H1 (cell line): ENCODE results near the gene SLC1A2. TPM values are rescaled to one million over a fixed set of nuclear protein-coding genes. Genes with fewer than 3 reads are reported as not detected.

Source experiments
- CTCF ChIA-PET: fragments of 300-600 bp; sonication (Branson Sonifier 250); formaldehyde crosslinking; loops from one replicate; lab custom pipeline; 2021; ENCODE audit not compliant: partially characterized antibody; lab: Charles Lee
- POLR2A ChIA-PET: fragments of 300-600 bp; sonication (Branson Sonifier 250); formaldehyde crosslinking; loops from one replicate; lab custom pipeline; 2021; ENCODE audit warnings: inconsistent platforms; ENCODE audit not compliant: partially characterized antibody; lab: Charles Lee
- DNase-seq, 2 experiments: peaks; one replicate each; pipeline versions ENCODE4 v3.0.0 to v3.0.0-alpha.2; 2010 to 2022; ENCODE audit warnings: low spot score in 2 of 2, low read depth in 1 of 2, mixed read lengths in 1 of 2
- FAIRE-seq: peaks from 2 replicates; lab custom pipeline; 2011; peaks lifted over from hg19 to GRCh38; lab: Jason Lieb, UNC
- H2AFZ ChIP-seq: 2 replicates; pipeline ENCODE4 v1.8.1; 2012; ENCODE audit warnings: low read length, inconsistent platforms
- H2AK5ac ChIP-seq: 2 replicates; pipeline ENCODE4 v1.6.1; 2013; ENCODE audit warnings: low read depth, low read length
- H2BK120ac ChIP-seq: replicated peaks from 2 replicates; pipeline ENCODE3; 2013; ENCODE audit warnings: low read depth, low read length, inconsistent platforms
- H2BK12ac ChIP-seq: 2 replicates; pipeline ENCODE4 v1.6.1; 2013; ENCODE audit warnings: low read depth, low read length
- H2BK15ac ChIP-seq: 2 replicates; pipeline ENCODE4 v1.6.1; 2013; ENCODE audit warnings: low read length
- H2BK20ac ChIP-seq: 2 replicates; pipeline ENCODE4 v1.6.1; 2013; ENCODE audit warnings: low read length
- H2BK5ac ChIP-seq: 2 replicates; pipeline ENCODE4 v1.6.1; 2013; ENCODE audit warnings: low read depth, low read length
- H3K14ac ChIP-seq: 2 replicates; pipeline ENCODE4 v1.6.1; 2013; ENCODE audit warnings: inconsistent platforms; ENCODE audit not compliant: insufficient read length
- H3K18ac ChIP-seq: 2 replicates; pipeline ENCODE4 v1.6.1; 2013; ENCODE audit warnings: low read length; ENCODE audit errors: extremely low read depth
- H3K23ac ChIP-seq: 2 replicates; pipeline ENCODE4 v1.6.1; 2013; ENCODE audit warnings: inconsistent platforms; ENCODE audit not compliant: insufficient read length
- H3K23me2 ChIP-seq: 2 replicates; pipeline ENCODE4 v1.6.1; 2013; ENCODE audit warnings: low read depth, low read length
- H3K27ac ChIP-seq: 2 replicates; pipeline ENCODE4 v1.6.1; 2011; ENCODE audit warnings: low read depth, low read length, inconsistent platforms
- H3K27me3 ChIP-seq, 4 experiments: replicated peaks in 1 of 4; 1 replicate in 1 of 4; 2 replicates in 3 of 4; pipeline versions ENCODE4 v1.6.1 to v1.8.1; 2011 to 2013; ENCODE audit warnings: low read length in 3 of 4, mild to moderate bottlenecking in 3 of 4, inconsistent platforms in 2 of 4, mixed read lengths in 2 of 4, moderate library complexity in 1 of 4; ENCODE audit not compliant: control insufficient read depth in 3 of 4, insufficient read depth in 3 of 4; ENCODE audit errors: extremely low read depth in 1 of 4
- H3K36me3 ChIP-seq, 4 experiments: 2 replicates each; pipeline versions ENCODE4 v1.6.1 to v1.8.1; 2011 to 2013; ENCODE audit warnings: mild to moderate bottlenecking in 4 of 4, low read length in 3 of 4, moderate library complexity in 2 of 4, control low read depth in 1 of 4, inconsistent platforms in 1 of 4; ENCODE audit not compliant: insufficient read depth in 4 of 4, control insufficient read depth in 2 of 4
- H3K4ac ChIP-seq: replicated peaks from 2 replicates; pipeline ENCODE3; 2013; ENCODE audit warnings: low read length, low read depth, mixed read lengths, inconsistent platforms; ENCODE audit not compliant: insufficient read length
- H3K4me1 ChIP-seq, 4 experiments: replicated peaks in 1 of 4; 1 replicate in 1 of 4; 2 replicates in 3 of 4; pipeline versions ENCODE4 v1.6.1 to v1.8.1; 2011 to 2013; ENCODE audit warnings: low read length in 3 of 4, inconsistent platforms in 2 of 4, mixed read lengths in 1 of 4; ENCODE audit not compliant: insufficient read depth in 4 of 4, control insufficient read depth in 3 of 4
- H3K4me2 ChIP-seq, 2 experiments: 2 replicates each; pipeline versions ENCODE4 v1.6.1 to v1.8.1; 2011 to 2013; ENCODE audit warnings: low read depth in 2 of 2, low read length in 2 of 2, control low read depth in 1 of 2, inconsistent platforms in 1 of 2, mild to moderate bottlenecking in 1 of 2; ENCODE audit not compliant: insufficient read depth in 1 of 2
- H3K4me3 ChIP-seq, 4 experiments: fragments of 200-600, 300-600 bp in 1 of 4; sonication (generic), shearing (Covaris generic), sonication (Bioruptor Twin) in 1 of 4; 2 replicates each; pipeline versions ENCODE4 v1.5.1 to v1.8.1; 2011 to 2016; ENCODE audit warnings: low read length in 4 of 4, low read depth in 3 of 4, control low read depth in 2 of 4, inconsistent platforms in 2 of 4, mild to moderate bottlenecking in 2 of 4, mixed read lengths in 1 of 4, moderate library complexity in 1 of 4; ENCODE audit not compliant: insufficient read depth in 2 of 4; ENCODE audit errors: extremely low read depth in 1 of 4
- H3K56ac ChIP-seq: replicated peaks from 2 replicates; pipeline ENCODE3; 2013; ENCODE audit warnings: low read depth, mild to moderate bottlenecking, mixed read lengths, low read length, inconsistent platforms; ENCODE audit not compliant: insufficient read length
- H3K79me1 ChIP-seq: 2 replicates; pipeline ENCODE4 v1.6.1; 2013; ENCODE audit warnings: low read depth, low read length, control low read depth
- H3K79me2 ChIP-seq, 2 experiments: 2 replicates each; pipeline versions ENCODE4 v1.6.1 to v1.8.1; 2012 to 2013; ENCODE audit warnings: low read length in 2 of 2, mild to moderate bottlenecking in 2 of 2, inconsistent platforms in 1 of 2; ENCODE audit not compliant: insufficient read depth in 2 of 2, control insufficient read depth in 1 of 2
- H3K9ac ChIP-seq, 4 experiments: replicated peaks in 1 of 4; 1 replicate in 1 of 4; 2 replicates in 3 of 4; pipeline versions ENCODE4 v1.6.1 to v1.8.1; 2011 to 2013; ENCODE audit warnings: low read depth in 3 of 4, low read length in 3 of 4, control low read depth in 2 of 4, mild to moderate bottlenecking in 2 of 4, moderate library complexity in 2 of 4, inconsistent platforms in 1 of 4; ENCODE audit errors: extremely low read depth in 1 of 4
- H3K9me3 ChIP-seq, 2 experiments: 2 replicates each; pipeline versions ENCODE4 v1.6.1 to v1.8.1; 2012 to 2013; ENCODE audit warnings: mild to moderate bottlenecking in 2 of 2, moderate library complexity in 2 of 2, control low read depth in 1 of 2, inconsistent platforms in 1 of 2, low read depth in 1 of 2, low read length in 1 of 2, mixed read lengths in 1 of 2; ENCODE audit not compliant: insufficient read depth in 2 of 2
- H4K20me1 ChIP-seq, 2 experiments: replicated peaks in 1 of 2; 2 replicates each; pipeline versions ENCODE3 to v1.8.1; 2011 to 2013; ENCODE audit warnings: inconsistent platforms in 2 of 2, low read length in 2 of 2, mild to moderate bottlenecking in 1 of 2; ENCODE audit not compliant: insufficient read depth in 2 of 2, control insufficient read depth in 1 of 2
- H4K5ac ChIP-seq: 2 replicates; pipeline ENCODE4 v1.6.1; 2013; ENCODE audit warnings: low read length, low read depth, mixed read lengths, inconsistent platforms; ENCODE audit not compliant: insufficient read length
- H4K8ac ChIP-seq: 2 replicates; pipeline ENCODE4 v1.8.0; 2013; ENCODE audit warnings: mild to moderate bottlenecking, moderate library complexity, low read length, inconsistent platforms; ENCODE audit not compliant: insufficient read depth; ENCODE audit errors: extremely low read depth
- H4K91ac ChIP-seq: replicated peaks from 2 replicates; pipeline ENCODE3; 2013; ENCODE audit warnings: low read length, mixed read lengths, inconsistent platforms; ENCODE audit not compliant: insufficient read length
- ASH2L ChIP-seq: fragments of 200-600, 300-600 bp; sonication (generic); IDR thresholded peaks from one replicate; pipeline ENCODE4 v1.7.1; 2017; ENCODE audit warnings: low read length
- CTBP2 ChIP-seq: IDR thresholded peaks from 2 replicates; pipeline ENCODE4 v1.7.0; 2011; ENCODE audit warnings: borderline replicate concordance, mild to moderate bottlenecking, moderate library complexity, mixed read lengths, low read length; ENCODE audit not compliant: insufficient read depth, insufficient read length
- EP300 ChIP-seq, 2 experiments: IDR thresholded peaks; 1 replicate in 1 of 2; 2 replicates in 1 of 2; pipeline ENCODE4 v1.6.1; 2011 to 2012; ENCODE audit warnings: low read depth in 2 of 2, low read length in 2 of 2, mild to moderate bottlenecking in 2 of 2, borderline replicate concordance in 1 of 2, inconsistent platforms in 1 of 2, moderate library complexity in 1 of 2
- FOSL1 ChIP-seq: IDR thresholded peaks from 2 replicates; pipeline ENCODE4 v1.6.1; 2011; ENCODE audit warnings: mild to moderate bottlenecking, low read depth, low read length, moderate library complexity; ENCODE audit not compliant: insufficient read depth
- KDM1A ChIP-seq: fragments of 200-600, 300-600 bp; sonication (generic); IDR thresholded peaks from 2 replicates; pipeline ENCODE4 v1.7.1; 2016; ENCODE audit warnings: mild to moderate bottlenecking, low read length, borderline replicate concordance
- NRF1 ChIP-seq: IDR thresholded peaks from 2 replicates; pipeline ENCODE4 v1.6.1; 2011; ENCODE audit warnings: mild to moderate bottlenecking, low read depth, low read length, improper control_type of control experiment
- TAF7 ChIP-seq: optimal IDR thresholded peaks from 2 replicates; pipeline ENCODE3; 2011; ENCODE audit warnings: low read depth, mild to moderate bottlenecking, inconsistent platforms, low read length, moderate library complexity, borderline replicate concordance
- WGBS, 2 experiments: shearing (Covaris generic) in 1 of 2; methylation state at CpG; one replicate each; pipeline versions ENCODE4 v1.1.6 to v1.1.7; 2013 to 2015; ENCODE audit warnings: low lambda C conversion rate in 2 of 2, mixed read lengths in 2 of 2, inconsistent platforms in 1 of 2, low coverage in 1 of 2, missing lambda C conversion rate in 1 of 2; ENCODE audit not compliant: insufficient replicate concordance in 2 of 2, insufficient coverage in 1 of 2, insufficient read length in 1 of 2; ENCODE audit errors: extremely low coverage in 1 of 2, missing lambda C conversion rate in 1 of 2; 5-methylcytosine and 5-hydroxymethylcytosine counted together
- polyA plus RNA-seq, 7 experiments: library from polyadenylated mRNA; depleted of rRNA in 3 of 7; stranded (reverse) in 5 of 7; unstranded in 2 of 7; fragments of >200 nt in 5 of 7; fragments of 200-250 nt in 2 of 7; gene quantifications; 1 replicate in 5 of 7; 2 replicates in 1 of 7; 4 replicates in 1 of 7; pipeline versions ENCODE4 v1.2.1 to v1.2.3, GENCODE V29; 2011 to 2013; ENCODE audit warnings: missing spikeins in 2 of 7, mixed read lengths in 2 of 7
- total RNA-seq: library from RNA; stranded (reverse); fragmentation: NEBNext Ultra II Directional; extraction: Animal tissue kit (Norgen Biotek cat#: 25700); gene quantifications from 2 replicates; pipeline ENCODE4 v1.2.1, GENCODE V29; 2021
- TF ChIP-seq, protein P1 (sequence below): IDR thresholded peaks from 2 replicates; pipeline ENCODE4 v1.6.1; 2012; ENCODE audit warnings: low read length, inconsistent platforms

SLC1A2 gene
- total and polyA plus RNA-seq, 2 of the 8 experiments (the other 6 are each of a cell fraction or from before 2014, with no cell fraction given) = 0.57 to 1.2 TPM

DNA sequence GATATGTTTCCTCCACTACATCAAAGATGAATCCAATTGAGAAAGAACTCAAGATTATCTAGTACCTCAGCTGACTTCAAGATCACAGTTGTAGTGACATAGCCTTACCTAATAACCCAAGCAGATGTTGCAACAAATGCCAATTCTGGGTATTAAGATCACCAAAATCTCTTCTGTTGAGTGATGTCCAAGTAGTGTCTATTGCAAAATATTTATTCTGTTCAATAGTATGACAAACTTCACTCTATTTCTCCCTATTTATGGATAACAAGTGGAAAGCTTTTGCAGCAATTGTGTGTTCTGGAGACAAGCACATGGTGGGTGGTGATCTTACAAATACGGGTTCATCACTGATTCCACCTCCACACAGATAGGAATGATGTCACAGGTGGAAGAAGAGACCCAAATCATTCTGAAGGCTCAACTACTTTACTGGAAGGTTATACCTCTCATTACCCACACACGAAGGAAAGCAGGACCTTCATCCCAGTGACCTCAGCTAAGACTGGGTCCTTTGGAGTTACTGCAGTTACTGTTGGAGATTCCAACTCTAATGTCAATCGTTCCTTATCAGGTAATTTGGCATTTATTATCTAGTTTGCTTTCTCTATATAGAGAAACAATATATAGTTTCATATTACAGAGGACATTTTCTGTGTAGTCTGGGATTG lies 208.3 kb downstream of the SLC1A2 start:
- Histone ChIP-seq H2AFZ (no peak overlapping the region), H3K14ac (no peak overlapping the region), H4K8ac (no peak overlapping the region), H3K79me1 (no peaks in the 10 kb centered on the region), H4K91ac (no peak overlapping the region), H3K27ac (no peak overlapping the region), H3K4me2 (no peak overlapping the region), H3K9me3 (no peaks in the 10 kb centered on the region), H3K4ac (no peak overlapping the region), H2BK5ac (no peak overlapping the region), H3K23ac (no peak overlapping the region), H2BK120ac (no peak overlapping the region), H2AK5ac (no peak overlapping the region), H4K20me1 (no peaks in the 10 kb centered on the region), H3K23me2 (no peaks in the 10 kb centered on the region), H3K9ac (no peak overlapping the region), H4K5ac (no peak overlapping the region), H3K79me2 (no peaks in the 10 kb centered on the region), H3K56ac (no peak overlapping the region), H3K4me1 (peaks cover 0 to 7% (median 2%) of the 10 kb centered on the region in 4 experiments; a peak in 3 of 7 replicates), H2BK12ac (no peak overlapping the region), H3K27me3 (no peaks in the 10 kb centered on the region), H3K18ac (no peak overlapping the region), H3K4me3 (no peak overlapping the region), H2BK15ac (no peak overlapping the region), H3K36me3 (no peaks in the 10 kb centered on the region), H2BK20ac (no peak overlapping the region)
- TF ChIP-seq EP300 (IDR thresholded peaks at IDR 0.05; ENCODE audit: borderline replicate concordance in 1 of 2, low read depth in 2 of 2, low read length in 2 of 2) (no peak), ASH2L (no peak), NRF1 (no peak), TAF7 (no peak), FOSL1 (no peak), CTBP2 (no peak), KDM1A (no peak)
- TF ChIP-seq, protein P1, sequence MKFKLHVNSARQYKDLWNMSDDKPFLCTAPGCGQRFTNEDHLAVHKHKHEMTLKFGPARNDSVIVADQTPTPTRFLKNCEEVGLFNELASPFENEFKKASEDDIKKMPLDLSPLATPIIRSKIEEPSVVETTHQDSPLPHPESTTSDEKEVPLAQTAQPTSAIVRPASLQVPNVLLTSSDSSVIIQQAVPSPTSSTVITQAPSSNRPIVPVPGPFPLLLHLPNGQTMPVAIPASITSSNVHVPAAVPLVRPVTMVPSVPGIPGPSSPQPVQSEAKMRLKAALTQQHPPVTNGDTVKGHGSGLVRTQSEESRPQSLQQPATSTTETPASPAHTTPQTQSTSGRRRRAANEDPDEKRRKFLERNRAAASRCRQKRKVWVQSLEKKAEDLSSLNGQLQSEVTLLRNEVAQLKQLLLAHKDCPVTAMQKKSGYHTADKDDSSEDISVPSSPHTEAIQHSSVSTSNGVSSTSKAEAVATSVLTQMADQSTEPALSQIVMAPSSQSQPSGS = no peak
- ChIA-PET POLR2A (no interaction called here), CTCF (no interaction called here)
- WGBS, 2 experiments = 92% methylated on average over 3 of the region's 3 CpGs; no CpG with 5 or more reads in 1 of the 2 experiments
- FAIRE-seq (no peak), DNase-seq (no peak)
